ENCODE results near the gene KRTAP13-2. TPM values are rescaled to one million over a fixed set of nuclear protein-coding genes. Genes with fewer than 3 reads are reported as not detected.

KRTAP13-2 gene
- total and polyA plus RNA-seq, 2 experiments from 2014 or later, result not detected

DNA sequence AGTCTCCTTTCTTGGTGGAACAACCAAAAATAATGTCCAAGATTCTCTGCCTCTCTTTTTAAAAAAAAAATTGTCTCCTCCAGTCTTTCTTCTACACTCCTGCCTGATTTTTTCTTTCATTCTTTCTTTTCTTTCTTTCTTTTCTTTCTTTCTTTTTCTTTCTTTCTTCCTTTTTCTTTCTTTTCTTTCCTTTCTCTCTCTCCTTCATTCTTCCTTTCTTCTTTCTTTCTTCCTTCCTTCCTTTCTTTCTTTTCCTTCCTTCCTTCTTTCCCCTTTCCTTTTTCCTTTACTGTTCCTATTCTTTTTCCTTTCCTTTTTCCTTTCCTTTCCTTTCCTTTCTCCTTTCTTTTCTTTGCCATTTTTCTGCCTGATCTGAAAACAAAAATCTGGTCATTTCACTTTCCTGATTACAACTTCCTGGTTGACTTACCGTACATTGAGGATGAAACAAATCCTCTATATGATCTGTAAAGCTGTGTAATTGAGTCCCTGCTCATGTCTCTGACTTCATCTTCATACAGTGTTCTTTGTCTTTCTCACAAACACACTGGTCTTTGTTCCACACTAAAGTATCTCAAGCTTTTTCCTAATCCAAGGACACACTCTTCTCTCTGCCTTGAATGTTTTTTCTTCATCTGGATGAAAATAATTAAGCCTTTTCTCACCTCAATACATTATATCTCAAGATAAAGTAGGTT lies 17.6 kb downstream of the KRTAP13-2 start:
- 71% methylated on average over 1 of the region's 1 CpG for WGBS (ENCODE audit: low lambda C conversion rate, missing lambda C conversion rate)
- Histone ChIP-seq H2AFZ (no peak overlapping the region), H3K9me3 (ENCODE audit: low read depth) (no peaks in the 10 kb centered on the region), H3K79me2 (no peaks in the 10 kb centered on the region), H3K4me2 (no peak overlapping the region), H3K4me3 (no peak overlapping the region), H3K4me1 (ENCODE audit: insufficient read depth) (no peaks in the 10 kb centered on the region), H3K27ac (no peak overlapping the region), H4K20me1 (ENCODE audit: insufficient read depth, poor library complexity, severe bottlenecking) (no peaks in the 10 kb centered on the region), H3K27me3 (no peaks in the 10 kb centered on the region), H3K9me2 (replicated peaks; ENCODE audit: insufficient read depth) (no peaks in the 10 kb centered on the region), H3K36me3 (replicated peaks; ENCODE audit: insufficient read depth, low read depth) (no peaks in the 10 kb centered on the region)
- TF ChIP-seq EZH2 (IDR thresholded peaks at IDR 0.05; ENCODE audit: borderline replicate concordance) (no peak), EZH2phosphoT487 (IDR thresholded peaks at IDR 0.05; ENCODE audit: low read depth, severe bottlenecking, unreplicated experiment) (no peak)
- TF ChIP-seq, protein P1, sequence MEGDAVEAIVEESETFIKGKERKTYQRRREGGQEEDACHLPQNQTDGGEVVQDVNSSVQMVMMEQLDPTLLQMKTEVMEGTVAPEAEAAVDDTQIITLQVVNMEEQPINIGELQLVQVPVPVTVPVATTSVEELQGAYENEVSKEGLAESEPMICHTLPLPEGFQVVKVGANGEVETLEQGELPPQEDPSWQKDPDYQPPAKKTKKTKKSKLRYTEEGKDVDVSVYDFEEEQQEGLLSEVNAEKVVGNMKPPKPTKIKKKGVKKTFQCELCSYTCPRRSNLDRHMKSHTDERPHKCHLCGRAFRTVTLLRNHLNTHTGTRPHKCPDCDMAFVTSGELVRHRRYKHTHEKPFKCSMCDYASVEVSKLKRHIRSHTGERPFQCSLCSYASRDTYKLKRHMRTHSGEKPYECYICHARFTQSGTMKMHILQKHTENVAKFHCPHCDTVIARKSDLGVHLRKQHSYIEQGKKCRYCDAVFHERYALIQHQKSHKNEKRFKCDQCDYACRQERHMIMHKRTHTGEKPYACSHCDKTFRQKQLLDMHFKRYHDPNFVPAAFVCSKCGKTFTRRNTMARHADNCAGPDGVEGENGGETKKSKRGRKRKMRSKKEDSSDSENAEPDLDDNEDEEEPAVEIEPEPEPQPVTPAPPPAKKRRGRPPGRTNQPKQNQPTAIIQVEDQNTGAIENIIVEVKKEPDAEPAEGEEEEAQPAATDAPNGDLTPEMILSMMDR (IDR thresholded peaks at IDR 0.05; ENCODE audit: poor library complexity), result no peak
- no peak for DNase-seq (ENCODE audit: low spot score)

- WGBS (ENCODE audit: low lambda C conversion rate, missing lambda C conversion rate), result 100% methylated on average over 1 of the region's 1 CpG
Measured at GRCh38 chr21:30351534-30351933, 20.5 kb downstream of the KRTAP13-2 start.

DNA sequence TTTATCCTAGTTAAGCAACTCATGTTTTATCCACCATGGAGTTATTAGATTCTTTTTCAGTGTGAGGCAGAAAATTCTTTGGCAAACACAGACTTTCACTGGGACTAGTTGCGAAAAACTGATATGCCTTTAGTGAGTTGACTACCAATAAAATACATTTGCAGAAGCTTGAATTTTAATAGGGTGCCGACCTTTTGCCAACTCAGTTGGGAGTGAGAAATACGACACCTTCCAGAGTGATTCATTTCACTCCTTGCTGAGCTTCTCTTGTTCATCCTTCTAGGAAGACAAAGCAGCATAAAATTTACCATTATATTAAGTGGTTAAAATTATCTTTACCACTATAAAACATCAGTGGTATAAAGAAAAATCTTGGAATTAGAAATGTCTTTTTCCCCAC lies 22.5 kb downstream of the KRTAP13-2 start:
- DNase-seq (ENCODE audit: low spot score), result no peak
- WGBS (ENCODE audit: low lambda C conversion rate, missing lambda C conversion rate), result 53% methylated on average over 3 of the region's 3 CpGs
- no peaks in the 10 kb centered on the region for H3K27me3 ChIP-seq

More at GRCh38 chr21:30351534-30351933, 20.5 kb downstream of the KRTAP13-2 start:
- Histone ChIP-seq H3K9me3 (ENCODE audit: low read depth) (no peaks in the 10 kb centered on the region), H3K4me2 (no peak overlapping the region), H3K27ac (no peak overlapping the region), H3K79me2 (no peaks in the 10 kb centered on the region), H4K20me1 (ENCODE audit: insufficient read depth, poor library complexity, severe bottlenecking) (no peaks in the 10 kb centered on the region), H3K36me3 (replicated peaks; ENCODE audit: insufficient read depth, low read depth) (no peaks in the 10 kb centered on the region), H3K4me1 (ENCODE audit: insufficient read depth) (no peaks in the 10 kb centered on the region), H3K4me3 (no peak overlapping the region), H3K27me3 (no peaks in the 10 kb centered on the region), H3K9me2 (replicated peaks; ENCODE audit: insufficient read depth) (no peaks in the 10 kb centered on the region), H2AFZ (no peak overlapping the region)
- TF ChIP-seq EZH2phosphoT487 (IDR thresholded peaks at IDR 0.05; ENCODE audit: low read depth, severe bottlenecking, unreplicated experiment) (no peak), EZH2 (IDR thresholded peaks at IDR 0.05; ENCODE audit: borderline replicate concordance) (no peak)
- TF ChIP-seq, protein P1 (IDR thresholded peaks at IDR 0.05; ENCODE audit: poor library complexity), result no peak
- no peak for DNase-seq (ENCODE audit: low spot score)

More for the DNA sequence above, 22.5 kb downstream of the KRTAP13-2 start:
- no peaks in the 10 kb centered on the region for H3K4me1 ChIP-seq (ENCODE audit: insufficient read depth)
- no peak overlapping the region for H3K4me3 ChIP-seq
- H3K9me2 ChIP-seq (replicated peaks; ENCODE audit: insufficient read depth), result no peaks in the 10 kb centered on the region
- no peaks in the 10 kb centered on the region for H3K9me3 ChIP-seq (ENCODE audit: low read depth)
- no peaks in the 10 kb centered on the region for H3K36me3 ChIP-seq (replicated peaks; ENCODE audit: insufficient read depth, low read depth)
- no peaks in the 10 kb centered on the region for H3K79me2 ChIP-seq
- no peak overlapping the region for H3K27ac ChIP-seq
- no peak overlapping the region for H2AFZ ChIP-seq
- no peak for TF ChIP-seq EZH2 (IDR thresholded peaks at IDR 0.05; ENCODE audit: borderline replicate concordance)
- TF ChIP-seq, protein P1 (IDR thresholded peaks at IDR 0.05; ENCODE audit: poor library complexity), result no peak
- no peak for TF ChIP-seq EZH2phosphoT487 (IDR thresholded peaks at IDR 0.05; ENCODE audit: low read depth, severe bottlenecking, unreplicated experiment)
- H4K20me1 ChIP-seq (ENCODE audit: insufficient read depth, poor library complexity, severe bottlenecking), result no peaks in the 10 kb centered on the region
- H3K4me2 ChIP-seq, result no peak overlapping the region
